ENCODE measurements around the gene CCDC157. TPM values are rescaled to one million over a fixed set of nuclear protein-coding genes. Genes with fewer than 3 reads are reported as not detected.
A peak's percentile ranks its signal among the peaks of the same experiment; 100 is the strongest.

CCDC157 gene
- polyA plus RNA-seq, 3 donors, result 0.50 to 3.7 (median 0.54) TPM

DNA sequence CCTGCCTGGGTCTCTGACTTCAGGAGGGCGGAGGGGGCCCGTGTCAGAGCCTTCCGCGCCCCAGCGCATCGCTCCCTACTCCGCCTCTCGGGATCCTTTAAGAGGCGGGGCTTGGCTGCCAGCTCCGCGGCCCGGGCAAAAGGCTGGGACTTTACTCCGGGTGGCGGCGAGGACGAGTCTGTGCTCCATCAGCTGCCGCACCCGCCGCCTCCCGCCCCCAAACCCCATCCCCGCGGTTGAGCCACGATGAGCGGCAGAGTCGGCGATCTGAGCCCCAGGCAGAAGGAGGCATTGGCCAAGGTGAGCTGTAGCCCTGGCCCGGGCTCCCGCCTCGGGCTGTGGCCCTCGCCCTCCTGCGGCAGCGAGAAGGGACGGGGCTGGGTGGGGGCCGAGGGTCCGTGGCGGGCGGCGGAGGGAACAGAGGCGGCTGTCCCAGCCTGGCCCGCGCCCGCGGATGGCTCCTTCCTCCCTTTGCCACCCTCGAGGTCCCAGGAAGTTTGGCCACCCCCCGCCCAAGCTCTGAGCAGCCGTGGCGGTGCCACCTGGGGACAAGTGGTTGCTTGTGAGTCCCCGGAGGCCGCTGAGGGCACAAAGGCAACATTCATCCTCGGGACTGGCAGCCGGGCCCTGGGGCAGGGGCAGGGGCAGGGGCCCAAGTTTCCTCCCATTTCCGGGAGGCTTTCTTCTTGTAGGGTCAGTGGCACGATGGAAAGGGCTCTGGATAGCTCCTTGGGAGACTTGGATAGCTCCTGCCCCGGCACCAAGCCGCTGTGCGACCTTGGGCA lies 40.3 kb downstream of the CCDC157 start, which contains the start of gene SEC14L2:
Gene SEC14L2 (plus strand): TSS at position 148 of the 785 bp plus-strand sequence. CDS start 99 bp downstream, at position 247.
- Histone ChIP-seq H3K79me2 (ENCODE audit: insufficient read depth, low read length) (no peaks in the 10 kb centered on the region), H3K4me3 (replicated peaks in 1 of 3; ENCODE audit: low read depth in 2 of 3, low read length in 3 of 3) (peak within 1 kb of the TSS in 2 of 3 experiments; percentile 11 to 49), H3K9me3 (replicated peaks in 1 of 2; ENCODE audit: control insufficient read depth in 1 of 2, insufficient read depth in 1 of 2, low read length in 2 of 2) (peaks cover 0 to 8% of the 10 kb centered on the region in 2 donors), H3K27ac (ENCODE audit: low read depth in 1 of 2, low read length in 2 of 2) (no peak within 1 kb of the TSS), H3K27me3 (ENCODE audit: control insufficient read depth in 2 of 2, insufficient read depth in 2 of 2, low read length in 2 of 2) (peaks cover 33 to 49% of the 10 kb centered on the region in 2 donors), H4K20me1 (ENCODE audit: insufficient read depth, low read length) (no peaks in the 10 kb centered on the region), H3K4me1 (ENCODE audit: control insufficient read depth in 1 of 2, insufficient read depth in 2 of 2, low read length in 2 of 2) (peaks cover 5 to 9% of the 10 kb centered on the region in 2 donors), H3K9ac (ENCODE audit: insufficient read depth, low read length, poor library complexity, severe bottlenecking) (peak within 1 kb of the TSS; percentile 15), H3K4me2 (replicated peaks; ENCODE audit: extremely low read depth, low read length, poor library complexity, severe bottlenecking) (peak within 1 kb of the TSS; percentile 69), H3K36me3 (replicated peaks in 1 of 2; ENCODE audit: control insufficient read depth in 1 of 2, insufficient read depth in 2 of 2, low read length in 2 of 2) (no peaks in the 10 kb centered on the region), H2AFZ (ENCODE audit: insufficient read depth, low read depth, low read length, poor library complexity, severe bottlenecking) (peak within 1 kb of the TSS; percentile 59)
- no peak for DNase-seq
- H3K9me3 Mint-ChIP-seq, result peaks cover 0 to 11% (median 0%) of the 10 kb centered on the region in 7 donors
- H3K27me3 Mint-ChIP-seq (ENCODE audit: low read depth in 3 of 3), result peaks cover 50 to 65% (median 51%) of the 10 kb centered on the region in 3 donors
- intact Hi-C loops (cut with micrococcal nuclease), result no loop called here
- no peak within 1 kb of the TSS for H3K27ac Mint-ChIP-seq
- H3K4me1 Mint-ChIP-seq, result peaks cover 14% of the 10 kb centered on the region
- TF ChIP-seq, protein P1, sequence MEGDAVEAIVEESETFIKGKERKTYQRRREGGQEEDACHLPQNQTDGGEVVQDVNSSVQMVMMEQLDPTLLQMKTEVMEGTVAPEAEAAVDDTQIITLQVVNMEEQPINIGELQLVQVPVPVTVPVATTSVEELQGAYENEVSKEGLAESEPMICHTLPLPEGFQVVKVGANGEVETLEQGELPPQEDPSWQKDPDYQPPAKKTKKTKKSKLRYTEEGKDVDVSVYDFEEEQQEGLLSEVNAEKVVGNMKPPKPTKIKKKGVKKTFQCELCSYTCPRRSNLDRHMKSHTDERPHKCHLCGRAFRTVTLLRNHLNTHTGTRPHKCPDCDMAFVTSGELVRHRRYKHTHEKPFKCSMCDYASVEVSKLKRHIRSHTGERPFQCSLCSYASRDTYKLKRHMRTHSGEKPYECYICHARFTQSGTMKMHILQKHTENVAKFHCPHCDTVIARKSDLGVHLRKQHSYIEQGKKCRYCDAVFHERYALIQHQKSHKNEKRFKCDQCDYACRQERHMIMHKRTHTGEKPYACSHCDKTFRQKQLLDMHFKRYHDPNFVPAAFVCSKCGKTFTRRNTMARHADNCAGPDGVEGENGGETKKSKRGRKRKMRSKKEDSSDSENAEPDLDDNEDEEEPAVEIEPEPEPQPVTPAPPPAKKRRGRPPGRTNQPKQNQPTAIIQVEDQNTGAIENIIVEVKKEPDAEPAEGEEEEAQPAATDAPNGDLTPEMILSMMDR (IDR thresholded peaks at IDR 0.05), result no peak
- H3K36me3 Mint-ChIP-seq, result peaks cover 2 to 3% of the 10 kb centered on the region in 2 donors
- H3K4me3 Mint-ChIP-seq, result peak within 1 kb of the TSS; percentile 66 to 84
- WGBS (ENCODE audit: insufficient coverage), result 1% methylated on average over 49 of the region's 56 CpGs

DNA sequence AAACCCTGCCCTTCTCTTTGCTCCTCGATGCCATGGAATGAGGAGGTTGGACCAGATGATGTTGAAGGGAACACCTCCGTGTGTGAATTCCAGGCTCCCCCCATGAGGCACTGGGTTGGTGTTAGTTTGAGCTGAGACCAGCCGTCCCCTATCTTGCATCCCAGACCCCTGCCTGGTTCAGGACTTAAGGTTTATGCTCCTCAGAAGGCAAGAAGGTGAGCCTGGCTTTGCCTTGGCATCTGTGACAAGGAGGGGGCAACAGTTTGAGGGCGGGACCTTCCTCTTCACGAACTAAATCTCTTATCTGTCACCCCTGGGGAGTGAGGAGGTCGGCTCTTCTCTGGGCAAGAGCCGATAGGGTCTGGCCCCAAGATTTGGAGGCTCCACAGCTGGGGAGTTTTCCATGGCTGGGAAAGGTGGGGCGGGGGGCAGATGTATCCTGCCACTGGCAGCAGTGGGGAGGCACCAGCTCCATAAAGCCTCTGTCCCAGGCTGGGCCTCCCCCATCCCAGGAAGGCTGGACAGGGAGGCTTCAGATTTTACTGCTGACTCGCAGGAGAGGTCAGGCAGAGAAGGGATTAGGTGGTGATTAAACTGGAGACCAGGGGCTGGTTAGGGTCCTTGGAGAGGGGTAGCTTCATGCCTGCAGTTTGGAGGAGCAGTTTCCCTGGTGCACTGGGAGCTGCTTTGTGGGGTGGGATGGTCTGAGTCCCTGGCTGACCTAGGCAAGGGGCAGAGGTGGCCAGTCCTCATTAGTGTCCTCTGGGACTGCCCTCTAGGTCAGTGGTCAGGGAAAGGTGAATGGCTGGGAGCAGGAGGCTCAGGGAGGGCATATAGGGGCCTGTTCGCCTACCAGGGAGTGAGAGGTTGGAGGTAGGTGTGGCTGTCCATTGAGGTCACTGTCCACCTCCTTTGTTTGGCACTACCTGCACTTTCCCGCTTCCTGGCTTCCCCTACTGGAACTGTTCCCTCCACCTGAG lies 41.1 kb downstream of the CCDC157 start:
- no peak overlapping the region for H2AFZ ChIP-seq (ENCODE audit: insufficient read depth, low read depth, low read length, poor library complexity, severe bottlenecking)
- no peak for DNase-seq

More for the DNA sequence above, 41.1 kb downstream of the CCDC157 start:
- 21% methylated on average over 4 of the region's 11 CpGs for WGBS (ENCODE audit: insufficient coverage)
- Mint-ChIP-seq H3K27ac (peak overlapping the region in 1 of 7 donors; percentile 14), H3K27me3 (ENCODE audit: low read depth in 3 of 3) (peaks cover 50 to 65% (median 51%) of the 10 kb centered on the region in 3 donors), H3K4me1 (peaks cover 11% of the 10 kb centered on the region), H3K36me3 (peaks cover 2 to 3% of the 10 kb centered on the region in 2 donors), H3K9me3 (peaks cover 0 to 11% (median 0%) of the 10 kb centered on the region in 7 donors), H3K4me3 (peak overlapping the region; percentile 37 to 80)
- no peak overlapping the region for H3K4me2 ChIP-seq (replicated peaks; ENCODE audit: extremely low read depth, low read length, poor library complexity, severe bottlenecking)
- no peaks in the 10 kb centered on the region for H3K36me3 ChIP-seq (replicated peaks in 1 of 2; ENCODE audit: control insufficient read depth in 1 of 2, insufficient read depth in 2 of 2, low read length in 2 of 2)
- H4K20me1 ChIP-seq (ENCODE audit: insufficient read depth, low read length), result no peaks in the 10 kb centered on the region
- peaks cover 33 to 49% of the 10 kb centered on the region in 2 donors for H3K27me3 ChIP-seq (ENCODE audit: control insufficient read depth in 2 of 2, insufficient read depth in 2 of 2, low read length in 2 of 2)
- H3K9me3 ChIP-seq (replicated peaks in 1 of 2; ENCODE audit: control insufficient read depth in 1 of 2, insufficient read depth in 1 of 2, low read length in 2 of 2), result peaks cover 0 to 8% of the 10 kb centered on the region in 2 donors
- H3K9ac ChIP-seq (ENCODE audit: insufficient read depth, low read length, poor library complexity, severe bottlenecking), result no peak overlapping the region
- H3K4me1 ChIP-seq (ENCODE audit: control insufficient read depth in 1 of 2, insufficient read depth in 2 of 2, low read length in 2 of 2), result peaks cover 5 to 9% of the 10 kb centered on the region in 2 donors
- TF ChIP-seq, protein P1 (IDR thresholded peaks at IDR 0.05), result no peak
- H3K27ac ChIP-seq (ENCODE audit: low read depth in 1 of 2, low read length in 2 of 2), result no peak overlapping the region
- H3K4me3 ChIP-seq (replicated peaks in 1 of 3; ENCODE audit: low read depth in 2 of 3, low read length in 3 of 3), result no peak overlapping the region
- no peaks in the 10 kb centered on the region for H3K79me2 ChIP-seq (ENCODE audit: insufficient read depth, low read length)
- intact Hi-C loops (cut with micrococcal nuclease), result no loop called here
